ENCODE data around the gene PRKCG. TPM values are rescaled to one million over a fixed set of nuclear protein-coding genes. Genes with fewer than 3 reads are reported as not detected.
A peak's percentile ranks its signal among the peaks of the same experiment; 100 is the strongest.
"Not testable (repeated sequence)": the region's sequence is repeated elsewhere in the genome, so short reads cannot be mapped to it uniquely, and the experiment has no call there.

Gene PRKCG
- 9.0 TPM for polyA plus RNA-seq (2013, experiment 1 of 2)
- polyA plus RNA-seq (2013, experiment 2 of 2), result 8.8 TPM

DNA sequence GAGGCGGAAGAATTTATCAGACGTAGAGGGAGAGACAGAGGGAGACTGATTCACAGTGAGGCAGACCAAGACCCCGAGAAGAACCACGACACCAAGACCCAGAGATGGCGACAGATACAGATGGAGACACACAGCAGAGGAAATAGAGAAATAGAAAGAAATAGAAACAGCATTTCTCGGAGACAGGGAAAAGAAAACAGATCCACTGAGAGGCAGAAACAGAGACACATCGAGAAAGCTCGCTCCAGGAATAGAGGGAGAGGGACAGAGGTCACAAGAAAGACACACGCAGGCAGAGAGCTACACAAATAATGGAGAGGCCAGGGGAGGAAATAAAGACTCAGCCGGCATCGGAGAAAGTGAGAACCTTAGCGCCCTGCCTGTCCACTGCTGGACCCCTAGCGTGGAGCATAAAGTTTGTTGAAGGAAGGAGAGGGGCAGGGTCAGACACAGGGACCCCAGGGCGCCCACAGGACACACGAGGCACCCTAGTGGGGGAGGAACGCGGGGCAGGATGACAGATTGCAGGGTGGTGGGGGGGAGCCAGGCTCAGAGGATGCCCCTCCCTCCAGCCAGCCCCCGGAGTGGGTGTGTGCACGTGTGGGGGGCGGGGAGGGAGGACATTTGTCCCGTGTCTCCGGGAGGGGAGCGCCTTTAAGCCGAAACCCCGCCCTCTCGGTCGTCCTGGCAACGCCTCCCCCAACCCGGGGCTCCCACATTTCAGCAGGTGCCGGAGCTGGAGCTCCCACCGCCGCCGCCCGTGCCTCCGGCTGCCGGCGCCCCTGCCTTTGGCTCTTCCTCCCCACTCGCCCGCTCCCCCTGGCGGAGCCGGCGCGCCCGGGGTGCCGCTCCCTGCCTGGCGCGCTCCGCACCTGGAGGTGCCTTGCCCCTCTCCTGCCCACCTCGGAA is at the start of gene PRKCG:
Gene PRKCG, plus strand, starts transcription at position 716 of the 909 bp plus-strand sequence. CDS start 298 bp downstream, outside the sequence.
- H4K91ac ChIP-seq (ENCODE audit: low read depth, low read length, poor library complexity), result no peak within 1 kb of the TSS
- peaks cover 0 to 4% of the 10 kb centered on the region in 2 donors for H3K36me3 ChIP-seq (replicated peaks in 1 of 2; ENCODE audit: control insufficient read depth in 2 of 2, insufficient read depth in 2 of 2, low read length in 2 of 2)
- H2BK5ac ChIP-seq (ENCODE audit: low read length), result peak within 1 kb of the TSS; percentile 84
- H3K4ac ChIP-seq (ENCODE audit: low read length), result no peak within 1 kb of the TSS
- no peaks in the 10 kb centered on the region for H3K79me1 ChIP-seq (ENCODE audit: low read depth, low read length)
- H3K23ac ChIP-seq (ENCODE audit: low read depth, low read length, poor library complexity), result peak within 1 kb of the TSS; percentile 8
- WGBS, 2 donors (ENCODE audit: extremely low coverage in 2 of 2, insufficient read length in 2 of 2, insufficient replicate concordance in 1 of 2), result no CpG with 5 or more reads among the region's 49 CpGs
- peak within 1 kb of the TSS; percentile 74 for H3K27ac ChIP-seq (replicated peaks; ENCODE audit: low read length)
- no peaks in the 10 kb centered on the region for H3K9me3 ChIP-seq (replicated peaks in 1 of 2; ENCODE audit: control insufficient read depth in 2 of 2, insufficient read depth in 1 of 2, low read depth in 1 of 2, low read length in 2 of 2)
- H3K4me2 ChIP-seq (ENCODE audit: insufficient read depth, low read length, poor library complexity, severe bottlenecking), result peak within 1 kb of the TSS; percentile 97
- DNase-seq (ENCODE audit: low spot score), result peak; percentile 78
- H3K18ac ChIP-seq (ENCODE audit: low read length), result peak within 1 kb of the TSS; percentile 80
- peak within 1 kb of the TSS; percentile 83 for H4K8ac ChIP-seq (ENCODE audit: low read depth, low read length)
- peak within 1 kb of the TSS; percentile 78 for H3K9ac ChIP-seq (ENCODE audit: low read depth, low read length, poor library complexity)
- peaks cover 0 to 16% (median 3%) of the 10 kb centered on the region in 3 experiments for H3K27me3 ChIP-seq (ENCODE audit: control insufficient read depth in 3 of 3, insufficient read depth in 3 of 3, low read depth in 1 of 3, low read length in 3 of 3)
- peak within 1 kb of the TSS; percentile 86 for H2BK15ac ChIP-seq (ENCODE audit: low read length)
- H2BK12ac ChIP-seq (ENCODE audit: low read length), result no peak within 1 kb of the TSS
- peak within 1 kb of the TSS; percentile 38 to 84 for H3K4me3 ChIP-seq (ENCODE audit: low read length in 2 of 2)
- peaks cover 24 to 28% of the 10 kb centered on the region in 2 donors for H3K4me1 ChIP-seq (ENCODE audit: control insufficient read depth in 2 of 2, insufficient read depth in 1 of 2, low read depth in 1 of 2, low read length in 2 of 2)
- H2AFZ ChIP-seq (ENCODE audit: low read length), result peak within 1 kb of the TSS; percentile 77
- H2BK120ac ChIP-seq (ENCODE audit: low read depth, low read length), result peak within 1 kb of the TSS; percentile 81
- peak within 1 kb of the TSS; percentile 71 for H2AK5ac ChIP-seq (ENCODE audit: low read depth, low read length)
- no peak within 1 kb of the TSS for H3K14ac ChIP-seq (ENCODE audit: low read length)

DNA sequence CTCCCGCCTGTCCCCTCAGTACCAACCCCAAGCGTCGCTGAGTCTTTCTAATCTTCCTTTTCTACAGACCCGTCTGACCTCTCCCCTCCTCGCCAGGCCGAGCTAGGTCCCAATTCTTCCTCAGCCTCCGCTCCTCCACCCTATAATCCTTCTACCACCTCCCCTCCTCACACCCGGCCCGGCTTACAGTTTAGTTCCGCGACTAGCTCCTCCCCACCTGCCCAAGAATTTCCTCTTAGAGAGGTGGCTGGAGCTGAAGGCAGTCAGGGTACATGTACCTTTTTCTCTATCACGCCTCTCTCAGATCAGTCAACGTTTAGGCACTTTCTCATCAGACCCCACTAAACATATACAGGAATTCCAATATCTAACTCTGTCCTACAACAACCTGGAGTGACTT is 49.1 kb upstream of the PRKCG start:
- H3K27ac ChIP-seq (replicated peaks; ENCODE audit: low read length); H2BK12ac ChIP-seq (ENCODE audit: low read length); H3K4me1 ChIP-seq (ENCODE audit: control insufficient read depth in 2 of 2, insufficient read depth in 1 of 2, low read depth in 1 of 2, low read length in 2 of 2); H2AK5ac ChIP-seq (ENCODE audit: low read depth, low read length); H2BK120ac ChIP-seq (ENCODE audit: low read depth, low read length); H3K79me1 ChIP-seq (ENCODE audit: low read depth, low read length); H4K91ac ChIP-seq (ENCODE audit: low read depth, low read length, poor library complexity); H3K36me3 ChIP-seq (replicated peaks in 1 of 2; ENCODE audit: control insufficient read depth in 2 of 2, insufficient read depth in 2 of 2, low read length in 2 of 2); H2AFZ ChIP-seq (ENCODE audit: low read length); H2BK5ac ChIP-seq (ENCODE audit: low read length); DNase-seq (ENCODE audit: low spot score); H3K23ac ChIP-seq (ENCODE audit: low read depth, low read length, poor library complexity); H2BK15ac ChIP-seq (ENCODE audit: low read length); H3K9ac ChIP-seq (ENCODE audit: low read depth, low read length, poor library complexity); H3K4me2 ChIP-seq (ENCODE audit: insufficient read depth, low read length, poor library complexity, severe bottlenecking); H3K4me3 ChIP-seq (ENCODE audit: low read length in 2 of 2); H4K8ac ChIP-seq (ENCODE audit: low read depth, low read length); H3K4ac ChIP-seq (ENCODE audit: low read length); H3K18ac ChIP-seq (ENCODE audit: low read length); H3K14ac ChIP-seq (ENCODE audit: low read length); H3K9me3 ChIP-seq (replicated peaks in 1 of 2; ENCODE audit: control insufficient read depth in 2 of 2, insufficient read depth in 1 of 2, low read depth in 1 of 2, low read length in 2 of 2): not testable (repeated sequence)
- WGBS, 2 donors (ENCODE audit: extremely low coverage in 2 of 2, insufficient read length in 2 of 2, insufficient replicate concordance in 1 of 2), result no CpG with 5 or more reads among the region's 13 CpGs
- peaks cover 0 to 21% (median 11%) of the 10 kb centered on the region in 3 experiments for H3K27me3 ChIP-seq (ENCODE audit: control insufficient read depth in 3 of 3, insufficient read depth in 3 of 3, low read depth in 1 of 3, low read length in 3 of 3)

DNA sequence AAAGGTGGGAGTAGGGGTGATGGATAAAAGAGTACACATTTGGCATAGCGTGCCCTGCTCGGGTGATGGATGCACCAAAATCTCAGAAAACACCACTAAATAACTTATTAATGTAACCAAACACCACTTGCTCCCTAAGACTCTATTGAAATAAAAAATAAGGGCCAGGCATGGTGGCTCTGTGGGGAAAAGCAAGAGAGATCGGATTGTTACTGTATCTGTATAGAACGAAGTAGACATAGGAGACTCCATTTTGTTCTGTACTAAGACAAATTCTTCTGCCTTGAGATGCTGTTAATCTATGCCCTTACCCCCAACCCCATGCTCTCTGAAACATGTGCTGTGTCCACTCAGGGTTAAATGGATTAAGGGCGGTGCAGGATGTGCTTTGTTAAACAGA is 43.6 kb upstream of the PRKCG start:
- H2BK5ac ChIP-seq (ENCODE audit: low read length); H4K8ac ChIP-seq (ENCODE audit: low read depth, low read length); H3K9ac ChIP-seq (ENCODE audit: low read depth, low read length, poor library complexity); H3K23ac ChIP-seq (ENCODE audit: low read depth, low read length, poor library complexity); H2BK15ac ChIP-seq (ENCODE audit: low read length); H3K9me3 ChIP-seq (replicated peaks in 1 of 2; ENCODE audit: control insufficient read depth in 2 of 2, insufficient read depth in 1 of 2, low read depth in 1 of 2, low read length in 2 of 2); H2AK5ac ChIP-seq (ENCODE audit: low read depth, low read length); H2AFZ ChIP-seq (ENCODE audit: low read length); H2BK120ac ChIP-seq (ENCODE audit: low read depth, low read length); H3K36me3 ChIP-seq (replicated peaks in 1 of 2; ENCODE audit: control insufficient read depth in 2 of 2, insufficient read depth in 2 of 2, low read length in 2 of 2); DNase-seq (ENCODE audit: low spot score); H3K27me3 ChIP-seq (ENCODE audit: control insufficient read depth in 3 of 3, insufficient read depth in 3 of 3, low read depth in 1 of 3, low read length in 3 of 3); H3K4me1 ChIP-seq (ENCODE audit: control insufficient read depth in 2 of 2, insufficient read depth in 1 of 2, low read depth in 1 of 2, low read length in 2 of 2); H3K79me1 ChIP-seq (ENCODE audit: low read depth, low read length); H3K4me3 ChIP-seq (ENCODE audit: low read length in 2 of 2); H3K14ac ChIP-seq (ENCODE audit: low read length); H3K18ac ChIP-seq (ENCODE audit: low read length); H2BK12ac ChIP-seq (ENCODE audit: low read length); H3K4me2 ChIP-seq (ENCODE audit: insufficient read depth, low read length, poor library complexity, severe bottlenecking); H3K4ac ChIP-seq (ENCODE audit: low read length); H3K27ac ChIP-seq (replicated peaks; ENCODE audit: low read length); H4K91ac ChIP-seq (ENCODE audit: low read depth, low read length, poor library complexity): not testable (repeated sequence)
- whole genome bisulfite sequencing, 2 donors (ENCODE audit: extremely low coverage in 2 of 2, insufficient read length in 2 of 2, insufficient replicate concordance in 1 of 2), result no CpG with 5 or more reads among the region's 5 CpGs

DNA sequence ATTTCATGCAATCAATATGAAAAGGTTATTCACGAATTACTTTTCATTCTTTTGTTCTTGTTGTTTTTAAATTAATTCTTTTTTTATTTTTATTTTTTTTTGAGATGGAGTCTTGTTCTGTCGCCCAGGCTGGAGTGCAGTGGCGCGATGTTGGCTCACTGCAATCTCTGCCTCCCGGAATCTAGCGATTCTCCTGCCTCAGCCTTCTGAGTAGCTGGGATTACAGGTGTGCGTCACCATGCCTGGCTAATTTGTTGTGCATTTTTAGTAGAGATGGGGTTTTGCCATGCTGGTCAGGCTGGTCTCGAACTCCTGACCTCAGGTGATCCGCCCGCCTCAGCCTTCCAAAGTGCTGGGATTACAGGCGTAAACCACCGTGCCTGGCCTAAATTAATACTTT is 41.8 kb upstream of the PRKCG start:
- H3K23ac ChIP-seq (ENCODE audit: low read depth, low read length, poor library complexity); H3K14ac ChIP-seq (ENCODE audit: low read length); H3K36me3 ChIP-seq (replicated peaks in 1 of 2; ENCODE audit: control insufficient read depth in 2 of 2, insufficient read depth in 2 of 2, low read length in 2 of 2); H3K4me3 ChIP-seq (ENCODE audit: low read length in 2 of 2); H3K4me1 ChIP-seq (ENCODE audit: control insufficient read depth in 2 of 2, insufficient read depth in 1 of 2, low read depth in 1 of 2, low read length in 2 of 2); DNase-seq (ENCODE audit: low spot score); H3K9ac ChIP-seq (ENCODE audit: low read depth, low read length, poor library complexity); H3K27ac ChIP-seq (replicated peaks; ENCODE audit: low read length); H4K91ac ChIP-seq (ENCODE audit: low read depth, low read length, poor library complexity); H2BK12ac ChIP-seq (ENCODE audit: low read length); H3K79me1 ChIP-seq (ENCODE audit: low read depth, low read length); H2BK5ac ChIP-seq (ENCODE audit: low read length); H4K8ac ChIP-seq (ENCODE audit: low read depth, low read length); H3K9me3 ChIP-seq (replicated peaks in 1 of 2; ENCODE audit: control insufficient read depth in 2 of 2, insufficient read depth in 1 of 2, low read depth in 1 of 2, low read length in 2 of 2); H3K27me3 ChIP-seq (ENCODE audit: control insufficient read depth in 3 of 3, insufficient read depth in 3 of 3, low read depth in 1 of 3, low read length in 3 of 3); H3K18ac ChIP-seq (ENCODE audit: low read length); H3K4ac ChIP-seq (ENCODE audit: low read length); H2AK5ac ChIP-seq (ENCODE audit: low read depth, low read length); H2AFZ ChIP-seq (ENCODE audit: low read length); H2BK120ac ChIP-seq (ENCODE audit: low read depth, low read length); H3K4me2 ChIP-seq (ENCODE audit: insufficient read depth, low read length, poor library complexity, severe bottlenecking); H2BK15ac ChIP-seq (ENCODE audit: low read length): not testable (repeated sequence)
- no CpG with 5 or more reads among the region's 12 CpGs for WGBS, 2 donors (ENCODE audit: extremely low coverage in 2 of 2, insufficient read length in 2 of 2, insufficient replicate concordance in 1 of 2)

All from neuronal stem cell (in vitro differentiated cells).